HepG2 (cell line): ENCODE results near the gene ZNF117. TPM values are rescaled to one million over a fixed set of nuclear protein-coding genes. Genes with fewer than 3 reads are reported as not detected.

Source experiments
- ADNP ChIP-seq: sonication (generic); formaldehyde crosslinking; IDR thresholded peaks from 2 replicates; pipeline ENCODE4 v1.4.0; 2020; ENCODE audit warnings: missing genetic modification reagents
- BCLAF1 ChIP-seq: fragments of 450-650 bp; IDR thresholded peaks from 2 replicates; pipeline ENCODE4 v1.6.1; 2017; ENCODE audit warnings: mild to moderate bottlenecking
- FOSL2 ChIP-seq: sonication (generic); formaldehyde crosslinking; IDR thresholded peaks from 2 replicates; pipeline ENCODE4 v1.4.0; 2020; ENCODE audit warnings: missing genetic modification reagents
- GLI4 ChIP-seq: sonication (generic); formaldehyde crosslinking; IDR thresholded peaks from 2 replicates; pipeline ENCODE4 v1.5.1; 2020; ENCODE audit warnings: missing genetic modification reagents, mild to moderate bottlenecking, moderate library complexity, borderline replicate concordance
- IRF2 ChIP-seq: IDR thresholded peaks from 2 replicates; pipeline ENCODE4 v1.6.1; 2018; ENCODE audit warnings: missing genetic modification reagents, missing compliant biosample characterization
- JUND ChIP-seq: sonication (generic); formaldehyde crosslinking; IDR thresholded peaks from 2 replicates; pipeline ENCODE4 v1.8.0; 2022; ENCODE audit warnings: mild to moderate bottlenecking, missing genetic modification reagents
- MED8 ChIP-seq: sonication (generic); formaldehyde crosslinking; IDR thresholded peaks from 2 replicates; pipeline ENCODE4 v1.8.1; 2023; ENCODE audit warnings: mild to moderate bottlenecking, missing genetic modification reagents; ENCODE audit not compliant: insufficient replicate concordance
- PAF1 ChIP-seq: IDR thresholded peaks from 2 replicates; pipeline ENCODE4 v1.6.1; 2016; ENCODE audit warnings: missing genetic modification reagents, missing compliant biosample characterization
- RFX5 ChIP-seq: IDR thresholded peaks from 2 replicates; pipeline ENCODE4 v1.6.1; 2011; ENCODE audit warnings: low read depth, low read length, improper control_type of control experiment
- XBP1 ChIP-seq: sonication (generic); formaldehyde crosslinking; IDR thresholded peaks from 2 replicates; pipeline ENCODE4 v1.5.0; 2020; ENCODE audit warnings: missing genetic modification reagents
- ZFP41 ChIP-seq: sonication (generic); formaldehyde crosslinking; IDR thresholded peaks from 2 replicates; pipeline ENCODE4 v1.4.0; 2020; ENCODE audit warnings: mild to moderate bottlenecking, missing genetic modification reagents, borderline replicate concordance
- ZNF414 ChIP-seq: sonication (generic); formaldehyde crosslinking; IDR thresholded peaks from 2 replicates; pipeline ENCODE4 v1.5.0; 2020; ENCODE audit warnings: missing genetic modification reagents
- ZNF513 ChIP-seq: sonication (generic); formaldehyde crosslinking; conservative IDR thresholded peaks from 2 replicates; pipeline ENCODE4 v1.5.0; 2020; ENCODE audit warnings: missing genetic modification reagents
- ZNF569 ChIP-seq: sonication (generic); formaldehyde crosslinking; IDR thresholded peaks from 2 replicates; pipeline ENCODE4 v1.5.0; 2020; ENCODE audit warnings: mild to moderate bottlenecking, missing genetic modification reagents, moderate library complexity, borderline replicate concordance
- polyA plus RNA-seq, 8 experiments: library from polyadenylated mRNA; depleted of rRNA in 3 of 8; stranded (reverse) in 7 of 8; unstranded in 1 of 8; fragments of >200 nt; fragmentation: Illumina TruSeq in 4 of 8; extraction: Trizol in 4 of 8; gene quantifications; 2 replicates each; pipeline versions ENCODE4 v1.2.1 to v1.2.3, GENCODE V29; 2011 to 2016; ENCODE audit warnings: low read depth in 4 of 8, missing spikeins in 1 of 8, mixed read lengths in 1 of 8; ENCODE audit not compliant: insufficient read depth in 1 of 8
- total RNA-seq, 5 experiments: library from RNA; depleted of rRNA; stranded (reverse); fragments of >200 nt; fragmentation: Illumina TruSeq; extraction: Trizol; gene quantifications; 2 replicates each; pipeline ENCODE4 v1.2.3, GENCODE V29; 2016; ENCODE audit warnings: low read depth in 1 of 5
- TF ChIP-seq, protein P1 (sequence below): sonication (generic); formaldehyde crosslinking; IDR thresholded peaks from 2 replicates; pipeline ENCODE4 v1.4.0; 2020; ENCODE audit warnings: missing genetic modification reagents, borderline replicate concordance
- TF ChIP-seq, protein P2 (sequence below): sonication (generic); formaldehyde crosslinking; IDR thresholded peaks from 2 replicates; pipeline ENCODE4 v1.5.1; 2020; ENCODE audit warnings: missing genetic modification reagents, mild to moderate bottlenecking, borderline replicate concordance
- TF ChIP-seq, protein P3 (sequence below): IDR thresholded peaks from 2 replicates; pipeline ENCODE4 v1.6.1; 2018; ENCODE audit warnings: missing genetic modification reagents, mild to moderate bottlenecking, missing compliant biosample characterization

Gene ZNF117
- total and polyA plus RNA-seq, 2 of the 13 experiments (the other 11 are each of a cell fraction or from before 2014, with no cell fraction given): 6.6 to 20.0 TPM

DNA sequence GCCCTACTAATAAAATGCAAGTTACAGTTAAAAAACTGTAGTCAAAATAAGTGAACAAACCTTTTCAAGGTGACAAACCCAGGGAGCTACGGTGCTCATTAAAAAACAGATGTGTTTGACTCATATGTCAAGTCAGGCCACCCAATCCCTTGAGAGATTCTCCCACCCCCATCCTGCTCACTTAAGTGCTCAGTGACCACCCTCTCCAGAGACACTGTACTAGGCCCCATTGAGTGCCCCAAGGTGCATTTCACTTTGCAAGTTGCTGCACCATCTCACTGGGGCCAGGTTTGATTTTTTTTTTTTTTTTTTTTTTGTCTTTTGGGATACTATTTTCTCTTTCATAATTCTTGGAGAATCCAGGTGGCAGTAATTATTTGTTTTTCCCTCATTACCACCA is 13.7 kb upstream of the ZNF117 start (continued):
- no peak for TF ChIP-seq ADNP (CRISPR knock-in tag)
- no peak for TF ChIP-seq ZFP41 (CRISPR knock-in tag)
- TF ChIP-seq GLI4 (CRISPR knock-in tag): no peak
- 0 out of 2 replicates have a peak, but pooled peaks have one; percentile 29 for TF ChIP-seq IRF2 (CRISPR knock-in tag)
- no peak for TF ChIP-seq ZNF414 (CRISPR knock-in tag)
- TF ChIP-seq, protein P1, sequence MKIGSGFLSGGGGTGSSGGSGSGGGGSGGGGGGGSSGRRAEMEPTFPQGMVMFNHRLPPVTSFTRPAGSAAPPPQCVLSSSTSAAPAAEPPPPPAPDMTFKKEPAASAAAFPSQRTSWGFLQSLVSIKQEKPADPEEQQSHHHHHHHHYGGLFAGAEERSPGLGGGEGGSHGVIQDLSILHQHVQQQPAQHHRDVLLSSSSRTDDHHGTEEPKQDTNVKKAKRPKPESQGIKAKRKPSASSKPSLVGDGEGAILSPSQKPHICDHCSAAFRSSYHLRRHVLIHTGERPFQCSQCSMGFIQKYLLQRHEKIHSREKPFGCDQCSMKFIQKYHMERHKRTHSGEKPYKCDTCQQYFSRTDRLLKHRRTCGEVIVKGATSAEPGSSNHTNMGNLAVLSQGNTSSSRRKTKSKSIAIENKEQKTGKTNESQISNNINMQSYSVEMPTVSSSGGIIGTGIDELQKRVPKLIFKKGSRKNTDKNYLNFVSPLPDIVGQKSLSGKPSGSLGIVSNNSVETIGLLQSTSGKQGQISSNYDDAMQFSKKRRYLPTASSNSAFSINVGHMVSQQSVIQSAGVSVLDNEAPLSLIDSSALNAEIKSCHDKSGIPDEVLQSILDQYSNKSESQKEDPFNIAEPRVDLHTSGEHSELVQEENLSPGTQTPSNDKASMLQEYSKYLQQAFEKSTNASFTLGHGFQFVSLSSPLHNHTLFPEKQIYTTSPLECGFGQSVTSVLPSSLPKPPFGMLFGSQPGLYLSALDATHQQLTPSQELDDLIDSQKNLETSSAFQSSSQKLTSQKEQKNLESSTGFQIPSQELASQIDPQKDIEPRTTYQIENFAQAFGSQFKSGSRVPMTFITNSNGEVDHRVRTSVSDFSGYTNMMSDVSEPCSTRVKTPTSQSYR (CRISPR knock-in tag): peak; percentile 39; the same call in 1 of the 2 replicates
- no peak for TF ChIP-seq ZNF569
- TF ChIP-seq, protein P2, sequence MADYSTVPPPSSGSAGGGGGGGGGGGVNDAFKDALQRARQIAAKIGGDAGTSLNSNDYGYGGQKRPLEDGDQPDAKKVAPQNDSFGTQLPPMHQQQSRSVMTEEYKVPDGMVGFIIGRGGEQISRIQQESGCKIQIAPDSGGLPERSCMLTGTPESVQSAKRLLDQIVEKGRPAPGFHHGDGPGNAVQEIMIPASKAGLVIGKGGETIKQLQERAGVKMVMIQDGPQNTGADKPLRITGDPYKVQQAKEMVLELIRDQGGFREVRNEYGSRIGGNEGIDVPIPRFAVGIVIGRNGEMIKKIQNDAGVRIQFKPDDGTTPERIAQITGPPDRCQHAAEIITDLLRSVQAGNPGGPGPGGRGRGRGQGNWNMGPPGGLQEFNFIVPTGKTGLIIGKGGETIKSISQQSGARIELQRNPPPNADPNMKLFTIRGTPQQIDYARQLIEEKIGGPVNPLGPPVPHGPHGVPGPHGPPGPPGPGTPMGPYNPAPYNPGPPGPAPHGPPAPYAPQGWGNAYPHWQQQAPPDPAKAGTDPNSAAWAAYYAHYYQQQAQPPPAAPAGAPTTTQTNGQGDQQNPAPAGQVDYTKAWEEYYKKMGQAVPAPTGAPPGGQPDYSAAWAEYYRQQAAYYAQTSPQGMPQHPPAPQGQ: no peak
- no peak for TF ChIP-seq RFX5
- no peak for TF ChIP-seq JUND
- TF ChIP-seq, protein P3, sequence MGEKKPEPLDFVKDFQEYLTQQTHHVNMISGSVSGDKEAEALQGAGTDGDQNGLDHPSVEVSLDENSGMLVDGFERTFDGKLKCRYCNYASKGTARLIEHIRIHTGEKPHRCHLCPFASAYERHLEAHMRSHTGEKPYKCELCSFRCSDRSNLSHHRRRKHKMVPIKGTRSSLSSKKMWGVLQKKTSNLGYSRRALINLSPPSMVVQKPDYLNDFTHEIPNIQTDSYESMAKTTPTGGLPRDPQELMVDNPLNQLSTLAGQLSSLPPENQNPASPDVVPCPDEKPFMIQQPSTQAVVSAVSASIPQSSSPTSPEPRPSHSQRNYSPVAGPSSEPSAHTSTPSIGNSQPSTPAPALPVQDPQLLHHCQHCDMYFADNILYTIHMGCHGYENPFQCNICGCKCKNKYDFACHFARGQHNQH: 0 out of 2 replicates have a peak, but pooled peaks have one; percentile 24
- peak; percentile 56; the same call in 1 of the 2 replicates for TF ChIP-seq PAF1 (CRISPR knock-in tag)
- no peak for TF ChIP-seq MED8 (CRISPR knock-in tag)
- no peak for TF ChIP-seq ZNF513 (CRISPR knock-in tag)
- no peak for TF ChIP-seq XBP1 (CRISPR knock-in tag)
- no peak for TF ChIP-seq BCLAF1
- TF ChIP-seq FOSL2: peak; percentile 31; the same call in 1 of the 2 replicates
